Memory B cell (primary cell): Measurements from ENCODE around the gene C12orf56.
"Not testable (repeated sequence)": the region's sequence is repeated elsewhere in the genome, so short reads cannot be mapped to it uniquely, and the experiment has no call there.

ENCODE experiments used
- ATAC-seq: fragments of 150-1000 bp; cut with Tn5 transposase; 2 replicates; pipeline ENCODE4 v1.10.0; 2021; ENCODE audit warnings: low read depth, mild to moderate bottlenecking, moderate library complexity
- DNase-seq, 2 donors: peaks; one replicate each; pipeline ENCODE4 v3.0.0; 2022; ENCODE audit warnings: low spot score in 2 of 2
- H3K27ac Mint-ChIP-seq: one replicate; pipeline ENCODE4 v1.8.0; 2022; ENCODE audit warnings: mild to moderate bottlenecking, moderate library complexity, mixed read lengths
- H3K27me3 Mint-ChIP-seq: one replicate; pipeline ENCODE4 v1.8.0; 2022; ENCODE audit warnings: mixed read lengths
- H3K36me3 Mint-ChIP-seq: one replicate; pipeline ENCODE4 v1.8.0; 2022; ENCODE audit warnings: mild to moderate bottlenecking, mixed read lengths
- H3K4me1 Mint-ChIP-seq: one replicate; pipeline ENCODE4 v1.8.0; 2022; ENCODE audit warnings: mixed read lengths
- H3K4me3 Mint-ChIP-seq: one replicate; pipeline ENCODE4 v1.8.0; 2022; ENCODE audit warnings: mild to moderate bottlenecking, moderate library complexity, mixed read lengths
- H3K9me3 Mint-ChIP-seq: one replicate; pipeline ENCODE4 v1.8.0; 2022; ENCODE audit warnings: mixed read lengths

The C12orf56 gene

DNA sequence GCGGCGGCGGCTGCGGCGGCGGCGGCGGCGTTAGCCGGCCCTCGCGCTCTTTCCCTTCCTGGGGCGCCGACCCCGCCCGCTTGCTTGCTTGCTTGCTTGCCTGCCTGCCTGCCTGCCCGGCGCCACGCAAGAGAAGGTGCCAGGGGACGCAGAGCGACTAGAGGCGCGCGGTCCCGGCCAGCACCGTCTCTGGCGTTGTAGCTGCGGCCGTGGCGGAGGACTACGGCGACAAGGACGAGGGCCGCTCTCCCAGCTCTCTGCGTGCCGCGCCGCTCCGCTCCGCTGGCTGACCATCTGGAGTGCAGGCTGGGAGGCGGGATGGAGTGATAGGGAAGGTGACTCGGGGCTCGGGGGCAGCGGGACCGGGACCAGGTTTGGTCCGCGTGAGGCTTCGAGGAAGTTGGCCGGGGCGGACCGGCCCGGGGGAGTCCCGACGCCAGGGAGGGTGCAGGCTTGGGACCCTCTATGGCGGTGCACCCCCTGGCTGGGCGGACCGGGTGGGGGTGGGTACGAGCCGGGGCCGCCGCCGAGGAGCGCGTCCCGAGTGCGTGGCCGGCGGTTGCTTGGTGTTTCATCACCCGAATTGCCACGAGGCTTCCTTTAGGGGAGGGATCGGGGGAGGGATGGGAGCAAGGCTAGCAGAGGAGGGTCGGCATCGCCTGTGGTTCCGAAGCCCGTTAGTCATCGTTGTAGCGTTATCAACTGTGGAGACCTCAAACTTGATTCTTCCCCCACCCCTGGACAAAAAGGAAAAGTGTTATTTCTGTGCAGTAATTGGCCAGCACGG is 14.1 kb upstream of the C12orf56 start:
- no peaks in the 10 kb centered on the region for H3K36me3 Mint-ChIP-seq
- DNase-seq = no peak
- H3K27me3 Mint-ChIP-seq = no peaks in the 10 kb centered on the region
- H3K9me3 Mint-ChIP-seq = no peaks in the 10 kb centered on the region
- peaks cover 5% of the 10 kb centered on the region for H3K4me1 Mint-ChIP-seq
- peak; percentile 2 for ATAC-seq
- peak overlapping the region; percentile 94 for H3K27ac Mint-ChIP-seq
- peak overlapping the region; percentile 94 for H3K4me3 Mint-ChIP-seq

GRCh38 chr12:64403707-64404469 is 13.3 kb upstream of the C12orf56 start, which contains the start of gene XPOT:
TSS of gene XPOT (plus strand) at chr12:64404392. CDS start at chr12:64410036, 5,644 bp downstream.
- no peaks in the 10 kb centered on the region for H3K27me3 Mint-ChIP-seq
- H3K4me3 Mint-ChIP-seq = peak within 1 kb of the TSS; percentile 94
- no peaks in the 10 kb centered on the region for H3K9me3 Mint-ChIP-seq
- H3K4me1 Mint-ChIP-seq = peaks cover 5% of the 10 kb centered on the region
- peak; percentile 93 for ATAC-seq
- no peaks in the 10 kb centered on the region for H3K36me3 Mint-ChIP-seq
- peak; percentile 81 to 86 for DNase-seq
- H3K27ac Mint-ChIP-seq = peak within 1 kb of the TSS; percentile 94

- Mint-ChIP-seq H3K4me1 (peaks cover 2% of the 10 kb centered on the region), H3K36me3 (no peaks in the 10 kb centered on the region), H3K27me3 (no peaks in the 10 kb centered on the region), H3K9me3 (no peaks in the 10 kb centered on the region), H3K27ac (no peak overlapping the region), H3K4me3 (no peak overlapping the region)
- DNase-seq (no peak), ATAC-seq (no peak)
Observed at GRCh38 chr12:64402181-64402580, 11.6 kb upstream of the C12orf56 start.

GRCh38 chr12:64400041-64400440 is 9.5 kb upstream of the C12orf56 start:
- no peaks in the 10 kb centered on the region for H3K36me3 Mint-ChIP-seq
- peaks cover 2% of the 10 kb centered on the region for H3K4me1 Mint-ChIP-seq
- ATAC-seq (no peak), DNase-seq (no peak)
- no peak overlapping the region for H3K4me3 Mint-ChIP-seq
- no peak overlapping the region for H3K27ac Mint-ChIP-seq
- H3K9me3 Mint-ChIP-seq = no peaks in the 10 kb centered on the region
- H3K27me3 Mint-ChIP-seq = no peaks in the 10 kb centered on the region

DNA sequence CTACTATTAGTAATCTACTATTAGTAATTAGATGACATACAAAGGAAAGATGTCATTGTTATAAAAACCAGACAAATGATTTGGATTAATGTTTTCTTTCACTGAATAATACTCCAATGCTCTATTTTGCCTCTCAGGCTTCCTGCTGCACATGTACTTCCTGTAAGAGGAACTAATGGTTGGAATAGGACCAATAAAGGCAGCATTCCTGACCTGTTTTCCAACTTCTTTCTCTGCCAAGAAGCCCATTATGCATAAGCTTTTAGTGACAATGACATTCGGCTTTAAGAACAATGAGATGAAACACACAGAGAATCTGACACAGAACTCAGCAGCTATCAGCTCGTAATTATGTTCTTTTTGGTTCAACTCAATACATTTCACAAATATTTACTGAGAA is 5.2 kb upstream of the C12orf56 start:
- Mint-ChIP-seq H3K36me3 (no peaks in the 10 kb centered on the region), H3K9me3 (no peaks in the 10 kb centered on the region), H3K4me3 (no peak overlapping the region), H3K4me1 (peaks cover 2% of the 10 kb centered on the region), H3K27me3 (peaks cover 3% of the 10 kb centered on the region), H3K27ac (no peak overlapping the region)
- DNase-seq = no peak
- ATAC-seq = no peak

GRCh38 chr12:64392221-64392620 is 1.7 kb upstream of the C12orf56 start:
- H3K9me3 Mint-ChIP-seq = no peaks in the 10 kb centered on the region
- H3K4me1 Mint-ChIP-seq = peaks cover 4% of the 10 kb centered on the region
- ATAC-seq (no peak), DNase-seq (no peak)
- H3K4me3 Mint-ChIP-seq = no peak overlapping the region
- H3K27ac Mint-ChIP-seq = no peak overlapping the region
- H3K36me3 Mint-ChIP-seq = no peaks in the 10 kb centered on the region
- H3K27me3 Mint-ChIP-seq = peaks cover 3% of the 10 kb centered on the region

DNA sequence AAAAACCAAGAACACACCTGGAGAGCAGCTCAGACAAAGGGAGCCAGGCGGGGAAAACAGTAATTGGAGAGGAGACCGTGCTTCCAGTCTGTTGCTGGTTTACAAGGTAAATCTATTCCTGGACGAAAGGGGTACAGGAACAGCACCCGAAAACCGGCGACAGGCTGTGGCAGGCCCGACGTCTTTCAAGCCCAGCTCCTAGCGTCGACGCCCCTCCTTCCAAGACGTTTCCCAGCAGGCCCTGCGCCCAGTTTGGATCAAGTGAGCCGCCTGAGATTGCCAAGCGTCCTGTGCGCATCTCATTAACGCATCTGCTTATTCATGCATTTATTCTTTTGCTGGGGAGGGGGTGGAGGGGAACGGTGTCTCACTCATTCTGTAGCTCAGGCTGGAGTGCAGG is 1.4 kb downstream of the C12orf56 start:
- Mint-ChIP-seq H3K27ac (no peak overlapping the region), H3K4me3 (no peak overlapping the region), H3K27me3 (peaks cover 7% of the 10 kb centered on the region), H3K36me3 (no peaks in the 10 kb centered on the region), H3K9me3 (no peaks in the 10 kb centered on the region), H3K4me1 (peaks cover 4% of the 10 kb centered on the region)
- DNase-seq (no peak), ATAC-seq (no peak)

DNA sequence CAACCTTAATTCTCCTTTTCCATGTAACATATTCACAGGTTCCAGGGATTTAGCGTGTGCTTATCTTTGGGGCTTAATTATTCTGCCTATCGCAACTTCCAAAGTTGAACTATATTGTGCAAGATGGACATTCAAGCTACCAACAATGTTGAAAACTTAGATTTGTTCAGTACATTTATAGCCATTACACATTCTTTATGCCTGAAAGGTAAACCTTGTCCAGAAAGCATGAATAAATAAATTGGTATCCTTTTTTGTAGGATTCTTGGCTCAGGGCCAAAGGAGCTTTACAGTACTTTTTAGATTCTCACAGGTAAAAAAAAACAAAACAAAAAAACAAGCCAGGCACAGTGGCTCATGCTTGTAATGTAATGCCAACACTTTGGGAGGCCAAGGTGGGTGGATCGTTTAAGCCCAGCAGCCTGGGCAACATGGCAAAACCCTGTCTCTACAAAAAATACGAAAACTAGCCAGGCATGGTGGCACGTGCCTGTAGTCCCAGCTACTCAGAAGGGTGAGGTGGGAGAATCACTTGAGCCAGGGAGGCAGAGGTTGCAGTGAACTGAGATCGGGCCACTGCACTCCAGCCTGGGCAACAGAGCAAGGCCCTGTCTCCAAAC is 3.3 kb downstream of the C12orf56 start:
- Mint-ChIP-seq H3K9me3 (no peaks in the 10 kb centered on the region), H3K27ac (no peak overlapping the region), H3K36me3 (no peaks in the 10 kb centered on the region), H3K27me3 (peaks cover 7% of the 10 kb centered on the region), H3K4me3 (no peak overlapping the region), H3K4me1 (peaks cover 4% of the 10 kb centered on the region)
- no peak for ATAC-seq
- DNase-seq = no peak

GRCh38 chr12:64385468-64385867 is 5.1 kb downstream of the C12orf56 start:
- DNase-seq (no peak), ATAC-seq (no peak)
- Mint-ChIP-seq H3K36me3 (no peaks in the 10 kb centered on the region), H3K4me1 (no peaks in the 10 kb centered on the region), H3K9me3 (peaks cover 6% of the 10 kb centered on the region), H3K27me3 (peaks cover 4% of the 10 kb centered on the region), H3K4me3 (no peak overlapping the region), H3K27ac (no peak overlapping the region)

GRCh38 chr12:64385019-64385418 is 5.5 kb downstream of the C12orf56 start:
- Mint-ChIP-seq H3K4me3 (no peak overlapping the region), H3K9me3 (peaks cover 9% of the 10 kb centered on the region), H3K27me3 (peaks cover 4% of the 10 kb centered on the region), H3K27ac (no peak overlapping the region), H3K36me3 (no peaks in the 10 kb centered on the region), H3K4me1 (no peaks in the 10 kb centered on the region)
- DNase-seq (no peak), ATAC-seq (no peak)

DNA sequence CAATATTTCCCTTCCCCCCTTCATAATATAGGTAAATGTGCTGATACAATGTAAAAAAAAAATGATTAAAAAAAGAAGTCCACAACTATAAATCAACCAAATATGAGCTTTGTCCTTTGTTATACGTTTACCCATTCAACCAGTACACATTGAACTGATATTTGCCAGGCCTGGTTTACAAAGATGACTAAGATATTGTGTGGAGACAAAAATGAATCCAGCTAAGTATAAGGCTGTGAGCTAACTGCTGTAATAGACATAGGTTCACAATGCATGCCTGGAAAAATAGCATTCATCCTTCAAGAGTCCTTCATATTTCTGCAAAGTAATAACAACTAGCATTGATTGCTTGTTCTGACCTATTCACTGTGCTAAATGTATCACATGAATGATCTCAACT is 6.9 kb downstream of the C12orf56 start:
- Mint-ChIP-seq H3K27me3 (peaks cover 4% of the 10 kb centered on the region), H3K4me3 (no peak overlapping the region), H3K4me1 (no peaks in the 10 kb centered on the region), H3K36me3 (no peaks in the 10 kb centered on the region), H3K27ac (no peak overlapping the region), H3K9me3 (peaks cover 9% of the 10 kb centered on the region)
- ATAC-seq (no peak), DNase-seq (no peak)

- no peak overlapping the region for H3K27ac Mint-ChIP-seq
- H3K27me3 Mint-ChIP-seq = no peaks in the 10 kb centered on the region
- H3K36me3 Mint-ChIP-seq = no peaks in the 10 kb centered on the region
- H3K4me3 Mint-ChIP-seq = no peak overlapping the region
- H3K9me3 Mint-ChIP-seq = no peaks in the 10 kb centered on the region
- ATAC-seq (no peak), DNase-seq (no peak)
- no peaks in the 10 kb centered on the region for H3K4me1 Mint-ChIP-seq
Observed at GRCh38 chr12:64362721-64363305, 27.7 kb downstream of the C12orf56 start.

DNA sequence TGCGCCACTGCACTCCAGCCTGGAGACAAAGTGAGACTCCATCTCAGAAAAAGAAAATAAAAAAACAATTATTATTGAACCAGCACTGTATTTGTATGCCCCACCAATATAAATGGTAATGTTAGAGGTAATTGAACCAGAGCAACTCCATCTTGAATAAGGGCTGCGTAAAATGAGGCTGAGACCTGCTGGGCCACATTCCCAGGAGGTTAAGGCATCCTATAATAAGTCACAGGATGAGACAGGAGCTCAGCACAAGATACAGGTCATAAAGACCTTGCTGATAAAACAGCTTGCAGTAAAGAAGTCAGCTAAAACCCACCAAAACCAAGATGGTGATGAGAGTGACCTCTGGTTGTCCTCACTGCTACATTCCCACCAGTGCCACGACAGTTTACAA is 29.4 kb downstream of the C12orf56 start:
- not testable (repeated sequence) for ATAC-seq, H3K27me3 Mint-ChIP-seq

DNA sequence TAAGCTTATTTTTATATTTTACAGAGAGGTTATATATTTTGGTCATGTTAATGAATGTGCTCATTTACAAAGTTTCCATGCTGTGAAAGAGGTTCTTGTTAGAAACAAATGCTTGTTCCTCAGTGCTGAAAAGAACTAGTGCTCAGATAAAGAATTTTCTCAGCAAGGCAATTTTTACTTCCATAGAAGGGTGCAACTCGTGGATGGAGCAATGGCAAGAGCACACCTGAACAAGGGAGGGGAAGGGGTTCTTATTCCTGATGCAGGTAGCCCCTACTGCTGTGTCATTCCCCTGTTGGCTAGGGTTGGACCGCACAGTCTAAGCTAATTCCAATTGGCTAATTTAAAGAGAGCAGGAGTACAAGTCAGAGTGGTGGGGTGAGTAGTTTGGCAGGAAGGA is 34.3 kb downstream of the C12orf56 start:
- DNase-seq, ATAC-seq: not testable (repeated sequence)

More for the DNA sequence above, 29.4 kb downstream of the C12orf56 start:
- H3K4me1 Mint-ChIP-seq, H3K27ac Mint-ChIP-seq, H3K9me3 Mint-ChIP-seq, DNase-seq, H3K4me3 Mint-ChIP-seq, H3K36me3 Mint-ChIP-seq: not testable (repeated sequence)

More for the DNA sequence above, 34.3 kb downstream of the C12orf56 start:
- not testable (repeated sequence) for H3K9me3 Mint-ChIP-seq, H3K4me3 Mint-ChIP-seq, H3K36me3 Mint-ChIP-seq, H3K4me1 Mint-ChIP-seq, H3K27ac Mint-ChIP-seq, H3K27me3 Mint-ChIP-seq
